ENCODE measurements around the gene DPYSL5. TPM values are rescaled to one million over a fixed set of nuclear protein-coding genes. Genes with fewer than 3 reads are reported as not detected.

Gene DPYSL5
- polyA plus RNA-seq, 3 donors: not detected

DNA sequence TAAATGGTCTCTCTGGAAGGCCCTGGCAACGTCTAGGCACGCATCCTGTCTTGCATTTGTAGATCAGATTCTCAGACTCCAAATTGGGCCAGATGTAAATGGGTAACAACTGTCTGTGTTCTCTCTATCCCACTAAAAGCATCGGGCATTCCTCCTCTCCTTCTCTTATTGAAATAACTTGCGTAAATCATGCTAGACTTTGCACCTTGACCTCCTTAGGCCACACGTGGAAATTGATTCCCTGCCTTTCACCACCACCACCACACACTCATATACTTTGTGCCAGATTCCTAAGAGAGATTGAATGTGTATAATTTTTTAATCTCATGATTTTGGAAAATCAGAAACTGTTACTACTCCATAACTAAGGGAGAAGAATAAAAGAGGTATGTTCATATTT is 143.8 kb downstream of the DPYSL5 start:
- intact Hi-C loops (cut with micrococcal nuclease): no loop called here
- Histone ChIP-seq H3K79me2 (ENCODE audit: insufficient read depth, low read length) (no peaks in the 10 kb centered on the region), H4K20me1 (ENCODE audit: insufficient read depth, low read length) (no peaks in the 10 kb centered on the region), H3K27me3 (ENCODE audit: control insufficient read depth in 2 of 2, insufficient read depth in 2 of 2, low read length in 2 of 2) (no peaks in the 10 kb centered on the region), H3K9ac (ENCODE audit: insufficient read depth, low read length, poor library complexity, severe bottlenecking) (no peak overlapping the region), H3K36me3 (replicated peaks in 1 of 2; ENCODE audit: control insufficient read depth in 1 of 2, insufficient read depth in 2 of 2, low read length in 2 of 2) (no peaks in the 10 kb centered on the region), H3K27ac (ENCODE audit: low read depth in 1 of 2, low read length in 2 of 2) (no peak overlapping the region), H3K9me3 (replicated peaks in 1 of 2; ENCODE audit: control insufficient read depth in 1 of 2, insufficient read depth in 1 of 2, low read length in 2 of 2) (no peaks in the 10 kb centered on the region), H3K4me1 (ENCODE audit: control insufficient read depth in 1 of 2, insufficient read depth in 2 of 2, low read length in 2 of 2) (no peaks in the 10 kb centered on the region), H3K4me3 (replicated peaks in 1 of 3; ENCODE audit: low read depth in 2 of 3, low read length in 3 of 3) (no peak overlapping the region), H3K4me2 (replicated peaks; ENCODE audit: extremely low read depth, low read length, poor library complexity, severe bottlenecking) (no peak overlapping the region), H2AFZ (ENCODE audit: insufficient read depth, low read depth, low read length, poor library complexity, severe bottlenecking) (no peak overlapping the region)
- H3K27ac Mint-ChIP-seq: no peak overlapping the region
- peaks cover 0 to 2% (median 0%) of the 10 kb centered on the region in 7 donors for H3K9me3 Mint-ChIP-seq
- peaks cover 4 to 8% (median 5%) of the 10 kb centered on the region in 3 donors for H3K27me3 Mint-ChIP-seq (ENCODE audit: low read depth in 3 of 3)
- no peak for DNase-seq
- TF ChIP-seq, protein P1, sequence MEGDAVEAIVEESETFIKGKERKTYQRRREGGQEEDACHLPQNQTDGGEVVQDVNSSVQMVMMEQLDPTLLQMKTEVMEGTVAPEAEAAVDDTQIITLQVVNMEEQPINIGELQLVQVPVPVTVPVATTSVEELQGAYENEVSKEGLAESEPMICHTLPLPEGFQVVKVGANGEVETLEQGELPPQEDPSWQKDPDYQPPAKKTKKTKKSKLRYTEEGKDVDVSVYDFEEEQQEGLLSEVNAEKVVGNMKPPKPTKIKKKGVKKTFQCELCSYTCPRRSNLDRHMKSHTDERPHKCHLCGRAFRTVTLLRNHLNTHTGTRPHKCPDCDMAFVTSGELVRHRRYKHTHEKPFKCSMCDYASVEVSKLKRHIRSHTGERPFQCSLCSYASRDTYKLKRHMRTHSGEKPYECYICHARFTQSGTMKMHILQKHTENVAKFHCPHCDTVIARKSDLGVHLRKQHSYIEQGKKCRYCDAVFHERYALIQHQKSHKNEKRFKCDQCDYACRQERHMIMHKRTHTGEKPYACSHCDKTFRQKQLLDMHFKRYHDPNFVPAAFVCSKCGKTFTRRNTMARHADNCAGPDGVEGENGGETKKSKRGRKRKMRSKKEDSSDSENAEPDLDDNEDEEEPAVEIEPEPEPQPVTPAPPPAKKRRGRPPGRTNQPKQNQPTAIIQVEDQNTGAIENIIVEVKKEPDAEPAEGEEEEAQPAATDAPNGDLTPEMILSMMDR (IDR thresholded peaks at IDR 0.05): no peak
- 95% methylated on average over 4 of the region's 5 CpGs for WGBS (ENCODE audit: insufficient coverage)
- no peaks in the 10 kb centered on the region for H3K4me1 Mint-ChIP-seq
- H3K4me3 Mint-ChIP-seq: no peak overlapping the region
- H3K36me3 Mint-ChIP-seq: no peaks in the 10 kb centered on the region

DNA sequence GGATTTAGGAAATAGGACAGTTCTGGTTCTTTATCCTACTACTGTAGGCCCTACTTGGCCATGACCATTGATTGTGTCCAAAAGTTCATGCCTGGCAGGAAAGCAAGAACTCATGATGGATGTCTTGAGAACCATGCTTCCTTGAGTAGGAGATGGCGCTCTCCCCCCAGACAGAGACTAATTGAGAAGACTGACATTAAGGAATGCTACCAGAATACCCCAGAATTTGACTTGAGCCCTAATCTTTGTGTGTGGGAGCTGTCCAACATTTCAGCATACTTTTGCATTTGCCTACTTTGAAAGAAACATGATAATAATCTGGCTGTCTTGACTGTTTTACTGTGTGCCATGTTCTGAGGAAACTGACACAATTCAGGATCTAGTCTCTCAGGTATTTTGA is 145.8 kb downstream of the DPYSL5 start:
- H4K20me1 ChIP-seq (ENCODE audit: insufficient read depth, low read length): no peaks in the 10 kb centered on the region
- no peaks in the 10 kb centered on the region for H3K27me3 ChIP-seq (ENCODE audit: control insufficient read depth in 2 of 2, insufficient read depth in 2 of 2, low read length in 2 of 2)
- WGBS (ENCODE audit: insufficient coverage): no CpG with 5 or more reads among the region's 1 CpG
- no peaks in the 10 kb centered on the region for H3K4me1 ChIP-seq (ENCODE audit: control insufficient read depth in 1 of 2, insufficient read depth in 2 of 2, low read length in 2 of 2)
- TF ChIP-seq, protein P1 (IDR thresholded peaks at IDR 0.05): no peak
- DNase-seq: no peak
- H3K79me2 ChIP-seq (ENCODE audit: insufficient read depth, low read length): no peaks in the 10 kb centered on the region
- H3K4me1 Mint-ChIP-seq: no peaks in the 10 kb centered on the region
- intact Hi-C loops (cut with micrococcal nuclease): no loop called here
- H3K9ac ChIP-seq (ENCODE audit: insufficient read depth, low read length, poor library complexity, severe bottlenecking): no peak overlapping the region
- no peak overlapping the region for H2AFZ ChIP-seq (ENCODE audit: insufficient read depth, low read depth, low read length, poor library complexity, severe bottlenecking)
- H3K4me2 ChIP-seq (replicated peaks; ENCODE audit: extremely low read depth, low read length, poor library complexity, severe bottlenecking): no peak overlapping the region
- no peak overlapping the region for H3K4me3 ChIP-seq (replicated peaks in 1 of 3; ENCODE audit: low read depth in 2 of 3, low read length in 3 of 3)
- H3K27ac Mint-ChIP-seq: no peak overlapping the region
- H3K27ac ChIP-seq (ENCODE audit: low read depth in 1 of 2, low read length in 2 of 2): no peak overlapping the region
- H3K4me3 Mint-ChIP-seq: no peak overlapping the region
- H3K36me3 Mint-ChIP-seq: no peaks in the 10 kb centered on the region
- no peaks in the 10 kb centered on the region for H3K36me3 ChIP-seq (replicated peaks in 1 of 2; ENCODE audit: control insufficient read depth in 1 of 2, insufficient read depth in 2 of 2, low read length in 2 of 2)
- H3K9me3 Mint-ChIP-seq: peaks cover 0 to 2% (median 0%) of the 10 kb centered on the region in 7 donors
- no peaks in the 10 kb centered on the region for H3K9me3 ChIP-seq (replicated peaks in 1 of 2; ENCODE audit: control insufficient read depth in 1 of 2, insufficient read depth in 1 of 2, low read length in 2 of 2)
- peaks cover 5 to 8% (median 6%) of the 10 kb centered on the region in 3 donors for H3K27me3 Mint-ChIP-seq (ENCODE audit: low read depth in 3 of 3)

Measured in CD14-positive monocyte (primary cell).